ENCODE measurements around the gene B4GALT5.
"Not testable (repeated sequence)": the region's sequence is repeated elsewhere in the genome, so short reads cannot be mapped to it uniquely, and the experiment has no call there.

The B4GALT5 gene

GRCh38 chr20:49721326-49721725, 7.6 kb upstream of the B4GALT5 start:
- not testable (repeated sequence) for H2AK5ac ChIP-seq (ENCODE audit: low read length); H2AFZ ChIP-seq (ENCODE audit: insufficient read depth, low read length, poor library complexity); H2BK12ac ChIP-seq (ENCODE audit: low read length); H3K79me2 ChIP-seq (ENCODE audit: control insufficient read depth, insufficient read depth, low read length, poor library complexity); H2BK5ac ChIP-seq (ENCODE audit: low read depth, low read length, poor library complexity); H4K91ac ChIP-seq (ENCODE audit: low read depth, low read length); H3K4me1 ChIP-seq (ENCODE audit: control insufficient read depth in 1 of 2, insufficient read depth in 2 of 2, low read length in 2 of 2); H3K23ac ChIP-seq (ENCODE audit: low read length); H3K36me3 ChIP-seq (ENCODE audit: control insufficient read depth in 1 of 2, insufficient read depth in 2 of 2, low read length in 2 of 2); H4K8ac ChIP-seq (ENCODE audit: low read depth, low read length); H2BK120ac ChIP-seq (ENCODE audit: insufficient read depth, low read length, poor library complexity); H3K14ac ChIP-seq (ENCODE audit: low read length); H3K9me3 ChIP-seq (ENCODE audit: insufficient read depth, low read depth, low read length); H3K27ac ChIP-seq (ENCODE audit: low read depth, low read length); H3K27me3 ChIP-seq (ENCODE audit: insufficient read depth, low read length); H3K4me3 ChIP-seq (ENCODE audit: low read depth, low read length); H3K9ac ChIP-seq (ENCODE audit: low read length); H4K12ac ChIP-seq (ENCODE audit: low read depth, low read length); H3K4ac ChIP-seq (ENCODE audit: low read depth, low read length); H3K79me1 ChIP-seq (ENCODE audit: low read length); H3K18ac ChIP-seq (ENCODE audit: low read length); H3K4me2 ChIP-seq (ENCODE audit: low read length)
- no CpG with 5 or more reads among the region's 12 CpGs for WGBS (ENCODE audit: extremely low coverage, insufficient coverage, insufficient read length)
- peak in 1 of 2 donors; percentile 53 for DNase-seq

GRCh38 chr20:49715466-49715865, 1.8 kb upstream of the B4GALT5 start:
- H2AK5ac ChIP-seq (ENCODE audit: low read length) = no peak overlapping the region
- no peak overlapping the region for H2BK120ac ChIP-seq (ENCODE audit: insufficient read depth, low read length, poor library complexity)
- H3K14ac ChIP-seq (ENCODE audit: low read length) = no peak overlapping the region
- peaks cover 0 to 2% of the 10 kb centered on the region in 2 experiments for H3K4me1 ChIP-seq (ENCODE audit: control insufficient read depth in 1 of 2, insufficient read depth in 2 of 2, low read length in 2 of 2)
- H3K79me1 ChIP-seq (ENCODE audit: low read length) = peaks cover 13% of the 10 kb centered on the region
- WGBS (ENCODE audit: extremely low coverage, insufficient coverage, insufficient read length) = no CpG with 5 or more reads among the region's 7 CpGs
- no peak overlapping the region for H3K18ac ChIP-seq (ENCODE audit: low read length)
- no peak overlapping the region for H4K8ac ChIP-seq (ENCODE audit: low read depth, low read length)
- peaks cover 12% of the 10 kb centered on the region for H3K79me2 ChIP-seq (ENCODE audit: control insufficient read depth, insufficient read depth, low read length, poor library complexity)
- H3K9me3 ChIP-seq (ENCODE audit: insufficient read depth, low read depth, low read length) = no peaks in the 10 kb centered on the region
- H3K4me2 ChIP-seq (ENCODE audit: low read length) = no peak overlapping the region
- H4K12ac ChIP-seq (ENCODE audit: low read depth, low read length) = no peak overlapping the region
- H3K9ac ChIP-seq (ENCODE audit: low read length) = no peak overlapping the region
- H2BK5ac ChIP-seq (ENCODE audit: low read depth, low read length, poor library complexity) = no peak overlapping the region
- no peaks in the 10 kb centered on the region for H3K27me3 ChIP-seq (ENCODE audit: insufficient read depth, low read length)
- H3K4ac ChIP-seq (ENCODE audit: low read depth, low read length) = no peak overlapping the region
- no peak overlapping the region for H3K23ac ChIP-seq (ENCODE audit: low read length)
- no peaks in the 10 kb centered on the region for H3K36me3 ChIP-seq (ENCODE audit: control insufficient read depth in 1 of 2, insufficient read depth in 2 of 2, low read length in 2 of 2)
- DNase-seq = no peak
- no peak overlapping the region for H3K27ac ChIP-seq (ENCODE audit: low read depth, low read length)
- H2AFZ ChIP-seq (ENCODE audit: insufficient read depth, low read length, poor library complexity) = no peak overlapping the region
- H4K91ac ChIP-seq (ENCODE audit: low read depth, low read length) = no peak overlapping the region
- H3K4me3 ChIP-seq (ENCODE audit: low read depth, low read length) = no peak overlapping the region
- no peak overlapping the region for H2BK12ac ChIP-seq (ENCODE audit: low read length)

GRCh38 chr20:49712996-49713752, 504 bp downstream of the B4GALT5 start:
- H2AK5ac ChIP-seq (ENCODE audit: low read length) = peak overlapping the region; percentile 91
- H3K9ac ChIP-seq (ENCODE audit: low read length) = peak overlapping the region; percentile 97
- H3K14ac ChIP-seq (ENCODE audit: low read length) = peak overlapping the region; percentile 94
- H4K12ac ChIP-seq (ENCODE audit: low read depth, low read length) = peak overlapping the region; percentile 86
- no peaks in the 10 kb centered on the region for H3K36me3 ChIP-seq (ENCODE audit: control insufficient read depth in 1 of 2, insufficient read depth in 2 of 2, low read length in 2 of 2)
- H3K27me3 ChIP-seq (ENCODE audit: insufficient read depth, low read length) = no peaks in the 10 kb centered on the region
- H4K8ac ChIP-seq (ENCODE audit: low read depth, low read length) = peak overlapping the region; percentile 83
- H3K18ac ChIP-seq (ENCODE audit: low read length) = peak overlapping the region; percentile 83
- peaks cover 14% of the 10 kb centered on the region for H3K79me2 ChIP-seq (ENCODE audit: control insufficient read depth, insufficient read depth, low read length, poor library complexity)
- H3K9me3 ChIP-seq (ENCODE audit: insufficient read depth, low read depth, low read length) = no peaks in the 10 kb centered on the region
- peak overlapping the region; percentile 93 for H3K4ac ChIP-seq (ENCODE audit: low read depth, low read length)
- peak overlapping the region; percentile 89 for H2AFZ ChIP-seq (ENCODE audit: insufficient read depth, low read length, poor library complexity)
- H2BK5ac ChIP-seq (ENCODE audit: low read depth, low read length, poor library complexity) = peak overlapping the region; percentile 88
- H3K23ac ChIP-seq (ENCODE audit: low read length) = no peak overlapping the region
- peak overlapping the region; percentile 89 for H2BK120ac ChIP-seq (ENCODE audit: insufficient read depth, low read length, poor library complexity)
- peak in 1 of 2 donors; percentile 47 for DNase-seq
- H3K4me2 ChIP-seq (ENCODE audit: low read length) = peak overlapping the region; percentile 61
- H4K91ac ChIP-seq (ENCODE audit: low read depth, low read length) = peak overlapping the region; percentile 90
- H3K27ac ChIP-seq (ENCODE audit: low read depth, low read length) = peak overlapping the region; percentile 90
- WGBS (ENCODE audit: extremely low coverage, insufficient coverage, insufficient read length) = no CpG with 5 or more reads among the region's 71 CpGs
- H2BK12ac ChIP-seq (ENCODE audit: low read length) = peak overlapping the region; percentile 43
- peaks cover 13% of the 10 kb centered on the region for H3K79me1 ChIP-seq (ENCODE audit: low read length)
- H3K4me3 ChIP-seq (ENCODE audit: low read depth, low read length) = peak overlapping the region; percentile 96
- H3K4me1 ChIP-seq (ENCODE audit: control insufficient read depth in 1 of 2, insufficient read depth in 2 of 2, low read length in 2 of 2) = peaks cover 0 to 2% of the 10 kb centered on the region in 2 experiments

- H3K4me3 ChIP-seq (ENCODE audit: low read depth, low read length) = peak overlapping the region; percentile 96
- H2BK5ac ChIP-seq (ENCODE audit: low read depth, low read length, poor library complexity) = peak overlapping the region; percentile 88
- H3K9ac ChIP-seq (ENCODE audit: low read length) = no peak overlapping the region
- peak overlapping the region; percentile 61 for H3K4me2 ChIP-seq (ENCODE audit: low read length)
- peak overlapping the region; percentile 83 for H4K8ac ChIP-seq (ENCODE audit: low read depth, low read length)
- H3K79me1 ChIP-seq (ENCODE audit: low read length) = peaks cover 13% of the 10 kb centered on the region
- peak overlapping the region; percentile 86 for H4K12ac ChIP-seq (ENCODE audit: low read depth, low read length)
- H4K91ac ChIP-seq (ENCODE audit: low read depth, low read length) = peak overlapping the region; percentile 90
- no peak for DNase-seq
- no peaks in the 10 kb centered on the region for H3K27me3 ChIP-seq (ENCODE audit: insufficient read depth, low read length)
- H3K27ac ChIP-seq (ENCODE audit: low read depth, low read length) = no peak overlapping the region
- peaks cover 14% of the 10 kb centered on the region for H3K79me2 ChIP-seq (ENCODE audit: control insufficient read depth, insufficient read depth, low read length, poor library complexity)
- no peaks in the 10 kb centered on the region for H3K9me3 ChIP-seq (ENCODE audit: insufficient read depth, low read depth, low read length)
- WGBS (ENCODE audit: extremely low coverage, insufficient coverage, insufficient read length) = no CpG with 5 or more reads among the region's 6 CpGs
- peak overlapping the region; percentile 94 for H3K14ac ChIP-seq (ENCODE audit: low read length)
- no peaks in the 10 kb centered on the region for H3K36me3 ChIP-seq (ENCODE audit: control insufficient read depth in 1 of 2, insufficient read depth in 2 of 2, low read length in 2 of 2)
- H2AK5ac ChIP-seq (ENCODE audit: low read length) = peak overlapping the region; percentile 91
- no peak overlapping the region for H3K23ac ChIP-seq (ENCODE audit: low read length)
- H2AFZ ChIP-seq (ENCODE audit: insufficient read depth, low read length, poor library complexity) = peak overlapping the region; percentile 27
- H3K4ac ChIP-seq (ENCODE audit: low read depth, low read length) = peak overlapping the region; percentile 93
- peaks cover 0 to 2% of the 10 kb centered on the region in 2 experiments for H3K4me1 ChIP-seq (ENCODE audit: control insufficient read depth in 1 of 2, insufficient read depth in 2 of 2, low read length in 2 of 2)
- H2BK12ac ChIP-seq (ENCODE audit: low read length) = peak overlapping the region; percentile 17
- peak overlapping the region; percentile 83 for H3K18ac ChIP-seq (ENCODE audit: low read length)
- peak overlapping the region; percentile 89 for H2BK120ac ChIP-seq (ENCODE audit: insufficient read depth, low read length, poor library complexity)
Measured at GRCh38 chr20:49712646-49712995, 1.1 kb downstream of the B4GALT5 start.
